Measurements from ENCODE around the gene KCNQ1. TPM values are rescaled to one million over a fixed set of nuclear protein-coding genes. Genes with fewer than 3 reads are reported as not detected.

Gene KCNQ1
- total RNA-seq, 1 experiment from 2014 or later = not detected

- no peak for DNase-seq (ENCODE audit: unreplicated experiment)
- Mint-ChIP-seq H3K9me3 (ENCODE audit: unreplicated experiment) (no peaks in the 10 kb centered on the region), H3K4me1 (ENCODE audit: insufficient read depth, unreplicated experiment) (peaks cover 15% of the 10 kb centered on the region), H3K4me3 (ENCODE audit: unreplicated experiment) (no peak overlapping the region), H3K36me3 (ENCODE audit: insufficient read depth, unreplicated experiment) (no peaks in the 10 kb centered on the region), H3K27ac (ENCODE audit: low read depth, unreplicated experiment) (no peak overlapping the region), H3K27me3 (ENCODE audit: insufficient read depth, unreplicated experiment) (peaks cover 16% of the 10 kb centered on the region)
- ChIA-PET CTCF (no interaction called here), POLR2A (no interaction called here)
- BruUV-seq (replicated peaks) = no TSS peak
- TF ChIP-seq CTCF (IDR thresholded peaks at IDR 0.05; ENCODE audit: unreplicated experiment) = no peak
- intact Hi-C loops (cut with micrococcal nuclease) = no loop called here
These were observed 417.8 kb downstream of the KCNQ1 start for GRCh38 chr11:2862395-2863275.

GRCh38 chr11:2863276-2863618, 418.4 kb downstream of the KCNQ1 start:
- Mint-ChIP-seq H3K27me3 (ENCODE audit: insufficient read depth, unreplicated experiment) (peaks cover 16% of the 10 kb centered on the region), H3K36me3 (ENCODE audit: insufficient read depth, unreplicated experiment) (no peaks in the 10 kb centered on the region), H3K4me1 (ENCODE audit: insufficient read depth, unreplicated experiment) (peaks cover 15% of the 10 kb centered on the region), H3K4me3 (ENCODE audit: unreplicated experiment) (no peak overlapping the region), H3K9me3 (ENCODE audit: unreplicated experiment) (no peaks in the 10 kb centered on the region), H3K27ac (ENCODE audit: low read depth, unreplicated experiment) (no peak overlapping the region)
- POLR2A ChIA-PET = no interaction called here
- no peak for DNase-seq (ENCODE audit: unreplicated experiment)
- CTCF ChIA-PET = no interaction called here
- TF ChIP-seq CTCF (IDR thresholded peaks at IDR 0.05; ENCODE audit: unreplicated experiment) = no peak
- intact Hi-C loops (cut with micrococcal nuclease) = no loop called here
- no TSS peak for BruUV-seq (replicated peaks)

- no peak overlapping the region for H3K27ac Mint-ChIP-seq (ENCODE audit: low read depth, unreplicated experiment)
- POLR2A ChIA-PET = no interaction called here
- intact Hi-C loops (cut with micrococcal nuclease) = no loop called here
- H3K4me3 Mint-ChIP-seq (ENCODE audit: unreplicated experiment) = no peak overlapping the region
- TF ChIP-seq CTCF (IDR thresholded peaks at IDR 0.05; ENCODE audit: unreplicated experiment) = no peak
- CTCF ChIA-PET = interaction anchor here (0.6 kb wide), 1 partner anchor 671 kb away, joined by 3 read pairs; no protein-coding TSS in a partner anchor
- peaks cover 16% of the 10 kb centered on the region for H3K27me3 Mint-ChIP-seq (ENCODE audit: insufficient read depth, unreplicated experiment)
- DNase-seq (ENCODE audit: unreplicated experiment) = no peak
- no peaks in the 10 kb centered on the region for H3K36me3 Mint-ChIP-seq (ENCODE audit: insufficient read depth, unreplicated experiment)
- peaks cover 11% of the 10 kb centered on the region for H3K4me1 Mint-ChIP-seq (ENCODE audit: insufficient read depth, unreplicated experiment)
- H3K9me3 Mint-ChIP-seq (ENCODE audit: unreplicated experiment) = no peaks in the 10 kb centered on the region
- BruUV-seq (replicated peaks) = no TSS peak
These were observed 420.1 kb downstream of the KCNQ1 start for GRCh38 chr11:2864901-2865300.

GRCh38 chr11:2865922-2866577, 421.2 kb downstream of the KCNQ1 start:
- Mint-ChIP-seq H3K4me3 (ENCODE audit: unreplicated experiment) (no peak overlapping the region), H3K27ac (ENCODE audit: low read depth, unreplicated experiment) (no peak overlapping the region), H3K36me3 (ENCODE audit: insufficient read depth, unreplicated experiment) (no peaks in the 10 kb centered on the region), H3K27me3 (ENCODE audit: insufficient read depth, unreplicated experiment) (peaks cover 16% of the 10 kb centered on the region), H3K4me1 (ENCODE audit: insufficient read depth, unreplicated experiment) (no peaks in the 10 kb centered on the region), H3K9me3 (ENCODE audit: unreplicated experiment) (no peaks in the 10 kb centered on the region)
- no TSS peak for BruUV-seq (replicated peaks)
- DNase-seq (ENCODE audit: unreplicated experiment) = no peak
- ChIA-PET POLR2A (interaction anchor here (0.6 kb wide), 1 partner anchor 323 kb away, joined by 3 read pairs; no protein-coding TSS in a partner anchor), CTCF (interaction anchor here (0.7 kb wide), 2 partner anchors 334 to 391 kb away, joined by 3 read pairs; no protein-coding TSS in a partner anchor)
- intact Hi-C loops (cut with micrococcal nuclease) = no loop called here
- TF ChIP-seq CTCF (IDR thresholded peaks at IDR 0.05; ENCODE audit: unreplicated experiment) = no peak

Data from MCF 10A (cell line).